SIG-M5 (cell line): Measurements from ENCODE around the gene MRPL17.

Source experiments
- DNase-seq: peaks from one replicate; lab custom pipeline; 2025; lab: John Stamatoyannopoulos, UW

MRPL17 gene

GRCh38 chr11:6654281-6655019 lies 28.7 kb downstream of the MRPL17 start:
- DNase-seq: no peak

- no peak for DNase-seq
Measured at GRCh38 chr11:6653656-6654055, 29.5 kb downstream of the MRPL17 start.

DNA sequence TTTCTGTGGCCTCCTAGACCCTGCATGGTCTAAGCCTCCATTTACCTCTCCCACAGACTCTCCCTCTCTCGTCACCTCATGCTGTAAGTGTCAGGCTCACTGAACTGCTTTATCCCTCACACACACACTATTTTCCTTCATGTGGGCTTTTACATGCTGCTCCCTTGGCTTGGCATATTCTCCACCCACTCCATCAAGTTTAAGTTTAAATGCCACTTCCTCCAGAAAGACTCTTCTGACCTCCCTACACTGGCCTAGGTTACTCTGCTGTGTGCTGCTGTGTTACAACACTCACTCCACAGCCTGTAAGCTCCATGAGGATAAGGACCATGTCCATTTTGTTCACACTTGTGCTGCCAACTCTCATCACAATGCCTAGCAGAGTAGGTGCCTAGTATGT lies 30.0 kb downstream of the MRPL17 start:
- DNase-seq: no peak

DNA sequence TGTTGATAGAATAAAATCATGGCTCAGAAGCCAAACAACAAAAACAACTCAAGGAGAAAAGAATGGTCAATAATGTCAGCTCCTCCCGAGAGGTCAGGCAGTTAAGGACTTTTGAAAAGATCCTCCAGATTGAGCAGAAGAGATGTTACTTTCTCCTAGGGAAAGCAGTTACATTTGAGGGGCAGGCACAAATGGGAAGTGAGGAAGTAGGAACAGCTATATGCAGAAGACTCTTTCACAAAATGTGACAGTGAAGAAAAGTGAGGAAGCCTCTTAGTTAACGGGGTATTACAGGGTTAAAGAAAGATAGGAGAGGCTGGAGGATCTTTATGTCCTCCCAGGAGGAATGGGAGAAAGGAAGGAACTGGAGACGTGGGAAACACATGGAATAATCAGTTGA lies 31.0 kb downstream of the MRPL17 start:
- DNase-seq: no peak

GRCh38 chr11:6650980-6651379 lies 32.2 kb downstream of the MRPL17 start:
- DNase-seq: no peak

DNA sequence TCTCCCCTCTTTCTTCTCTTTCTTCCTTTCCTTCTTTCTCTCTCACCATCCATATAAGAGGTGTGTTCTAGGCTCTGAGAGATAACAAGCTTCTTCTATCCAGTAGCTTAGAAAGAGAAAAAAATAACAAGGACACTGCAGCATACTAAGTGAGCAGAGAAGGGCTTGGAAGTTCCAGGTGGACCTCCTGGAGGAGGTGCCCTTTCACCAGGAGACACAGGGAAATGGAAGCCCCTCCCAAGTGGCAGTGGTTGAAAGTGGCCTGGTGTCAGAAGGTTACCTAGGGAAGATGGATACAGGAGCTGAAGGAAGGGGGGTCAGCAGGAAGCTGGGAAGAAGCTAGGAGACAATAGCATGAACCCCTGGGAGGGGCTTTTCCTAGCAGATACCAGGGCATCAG lies 33.0 kb downstream of the MRPL17 start:
- DNase-seq: no peak

- no peak for DNase-seq
Measured at GRCh38 chr11:6648501-6648900, 34.6 kb downstream of the MRPL17 start.

GRCh38 chr11:6647836-6648235 lies 35.3 kb downstream of the MRPL17 start:
- no peak for DNase-seq

DNA sequence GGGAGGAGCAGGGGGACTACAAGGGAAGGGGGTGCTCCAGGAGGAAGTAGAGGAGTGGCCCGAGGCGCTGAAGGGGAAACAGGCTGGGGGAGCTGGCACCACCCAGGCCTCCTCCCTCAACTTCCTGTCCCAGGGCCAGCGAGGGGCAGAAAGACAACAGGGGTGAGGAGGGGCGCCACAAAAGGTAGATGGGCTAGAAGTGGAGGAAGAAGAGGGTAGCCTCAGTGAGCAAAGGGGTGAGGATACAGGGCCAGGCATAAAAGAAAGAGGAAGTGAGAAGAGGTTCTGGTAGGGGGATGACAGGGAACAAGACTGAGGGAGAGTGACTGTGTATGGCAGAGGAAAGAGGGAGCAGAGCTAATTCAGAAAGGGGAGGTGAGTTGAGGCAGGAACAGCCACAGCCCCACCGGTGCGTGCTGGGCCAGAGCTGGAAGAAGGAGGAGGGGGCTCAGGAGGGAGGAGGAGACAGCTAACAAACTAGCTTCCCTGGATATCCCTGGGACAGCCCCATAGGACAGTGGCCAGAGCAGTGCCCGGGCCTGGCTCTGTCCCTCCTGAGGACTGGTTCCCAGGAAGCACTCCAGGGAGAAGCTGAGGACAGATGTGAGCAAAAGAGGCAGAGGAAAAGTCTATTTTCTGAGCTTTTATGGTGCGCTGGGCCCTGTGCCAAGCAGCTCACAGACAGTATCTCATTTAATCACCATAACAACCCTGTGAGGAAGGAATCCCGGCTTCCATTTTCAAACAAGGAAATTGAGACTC lies 36.0 kb downstream of the MRPL17 start:
- DNase-seq: peak; percentile 50

GRCh38 chr11:6646576-6646917 lies 36.6 kb downstream of the MRPL17 start:
- no peak for DNase-seq

- no peak for DNase-seq
Measured at GRCh38 chr11:6646071-6646470, 37.1 kb downstream of the MRPL17 start.

- DNase-seq: no peak
Measured at GRCh38 chr11:6642957-6643356, 40.2 kb downstream of the MRPL17 start.

- DNase-seq: no peak
Measured at GRCh38 chr11:6640985-6641701, 42.0 kb downstream of the MRPL17 start.

GRCh38 chr11:6640036-6640984 lies 42.8 kb downstream of the MRPL17 start:
- no peak for DNase-seq

- no peak for DNase-seq
Measured at GRCh38 chr11:6638429-6638828, 44.7 kb downstream of the MRPL17 start.

- DNase-seq: no peak
Measured at GRCh38 chr11:6637871-6638270, 45.3 kb downstream of the MRPL17 start.

DNA sequence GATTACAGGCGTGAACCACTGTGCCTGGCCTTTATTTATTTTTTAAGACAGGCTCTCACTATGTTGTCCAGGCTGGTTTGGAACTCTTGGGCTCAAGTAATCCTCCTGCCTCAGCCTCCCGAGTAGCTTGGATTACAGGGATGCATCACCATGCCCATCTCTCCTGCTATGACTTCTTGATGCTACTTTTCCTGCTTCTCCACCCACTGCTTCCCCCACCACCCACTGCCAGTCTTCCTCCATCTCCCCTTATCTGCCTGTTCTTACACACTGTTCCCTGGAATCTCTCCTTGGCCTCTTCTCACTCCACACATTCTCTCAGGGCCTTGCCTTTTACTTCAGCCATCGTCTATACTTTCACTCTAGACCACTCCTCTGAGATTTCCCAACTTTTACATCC lies 46.7 kb downstream of the MRPL17 start:
- DNase-seq: no peak

DNA sequence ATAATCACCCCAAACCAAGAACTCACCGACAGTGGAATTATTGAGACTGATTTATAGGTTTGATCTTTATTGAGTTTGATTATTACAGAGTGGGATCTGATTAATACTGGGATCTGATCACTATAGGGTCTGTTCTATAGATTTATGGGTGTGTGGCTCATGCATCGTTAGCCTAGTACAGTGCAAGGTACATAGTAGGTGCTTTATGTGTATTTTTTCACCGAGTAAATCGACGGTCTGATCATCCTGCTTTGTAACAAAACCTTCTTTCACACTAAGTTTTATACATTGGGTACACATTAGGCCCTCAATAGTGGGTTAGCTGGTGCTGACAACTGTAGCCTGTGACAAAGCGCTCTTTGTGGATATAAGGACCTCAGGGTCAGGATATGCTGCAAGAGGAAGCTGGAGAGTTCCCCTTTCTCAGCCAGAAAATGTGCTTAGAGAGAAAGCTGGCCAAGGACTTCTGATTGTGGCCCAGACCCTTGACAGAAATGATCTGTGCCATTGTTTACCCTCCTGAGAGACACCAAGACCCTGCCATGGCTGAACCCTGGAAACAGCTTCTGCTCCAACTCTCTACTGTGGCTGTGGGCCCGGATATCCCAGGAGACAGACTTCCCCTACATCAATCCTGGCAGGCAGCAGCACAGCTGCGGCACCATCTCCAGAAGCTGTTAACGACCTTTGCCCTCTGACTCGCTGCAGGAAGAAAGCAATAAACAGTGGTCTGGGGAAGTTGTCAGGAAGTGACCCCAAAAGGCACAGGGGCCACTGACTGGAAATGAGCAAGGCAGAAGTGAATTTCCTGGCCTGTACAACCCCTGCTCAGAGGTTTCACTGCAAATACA lies 47.8 kb downstream of the MRPL17 start:
- peak; percentile 9 for DNase-seq

DNA sequence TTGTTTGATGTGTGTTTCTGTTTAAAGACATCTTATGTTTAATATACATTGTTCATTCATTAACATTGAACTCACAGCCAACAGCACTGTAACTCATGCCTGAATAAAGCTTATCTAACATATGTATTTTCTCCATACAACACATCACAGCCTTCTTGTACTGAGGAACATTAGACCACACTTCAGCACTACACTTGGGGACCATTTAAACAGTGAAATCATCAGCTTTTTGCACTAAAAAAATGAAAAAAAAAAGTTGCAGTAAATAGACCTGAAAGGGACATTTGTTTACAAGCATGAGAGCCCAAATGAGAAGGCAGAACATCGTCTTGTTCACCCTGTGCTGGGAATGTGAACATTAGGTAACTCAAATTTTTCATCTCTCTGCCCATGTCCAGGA lies 48.6 kb downstream of the MRPL17 start:
- DNase-seq: no peak

GRCh38 chr11:6633422-6634408 lies 49.4 kb downstream of the MRPL17 start:
- no peak for DNase-seq
